HepG2 (cell line): ENCODE results near the gene DNPEP. TPM values are rescaled to one million over a fixed set of nuclear protein-coding genes. Genes with fewer than 3 reads are reported as not detected.

Experiments used
- ATAC-seq: fragments of 200-7000 bp; cut with Tn5 transposase; 3 replicates; pipeline ENCODE4 v1.9.1; 2020; ENCODE audit warnings: mild to moderate bottlenecking, moderate library complexity
- BruUV-seq: library from RNA; stranded (reverse); fragments of 400-500 nt; replicated peaks from 2 replicates; lab custom pipeline; 2021; lab: Mats Ljungman, UMichigan
- CTCF ChIA-PET: fragments of 300-600 bp; formaldehyde crosslinking; extraction: SDS; loops from one replicate; lab custom pipeline; 2021; ENCODE audit warnings: low total read pairs, inconsistent platforms, low intra/inter-chr PET ratio; lab: Yijun Ruan, JAX
- POLR2A ChIA-PET: fragments of 350-600 bp; sonication (Branson Sonifier 250); formaldehyde crosslinking; loops from one replicate; lab custom pipeline; 2020; ENCODE audit warnings: antibody characterized with exemption, inconsistent platforms; lab: Yijun Ruan, JAX
- DNase-seq: peaks from one replicate; pipeline ENCODE4 v3.0.0-alpha.2; 2015; ENCODE audit warnings: low spot score
- FAIRE-seq: peaks from 3 replicates; lab custom pipeline; 2011; peaks lifted over from hg19 to GRCh38; lab: Jason Lieb, UNC
- H2AFZ ChIP-seq: one replicate; pipeline ENCODE4 v1.6.1; 2011; ENCODE audit warnings: low read length, inconsistent platforms
- H3K27ac ChIP-seq: fragments of 300-600 bp; 3 replicates; pipeline ENCODE4 v1.8.0; 2011; ENCODE audit warnings: mixed run types, mild to moderate bottlenecking, mixed read lengths, low read length, inconsistent platforms; ENCODE audit not compliant: insufficient read depth; ENCODE audit errors: extremely low read length
- H3K27me3 ChIP-seq, 2 experiments: fragments of 200-600 bp in 1 of 2; 2 replicates in 1 of 2; 3 replicates in 1 of 2; pipeline versions ENCODE4 v1.6.0 to v1.8.0; 2011; ENCODE audit warnings: low read length in 2 of 2, mild to moderate bottlenecking in 2 of 2, moderate library complexity in 2 of 2, inconsistent platforms in 1 of 2; ENCODE audit not compliant: insufficient read depth in 2 of 2, control insufficient read depth in 1 of 2
- H3K36me3 ChIP-seq, 2 experiments: fragments of 200-600 bp in 1 of 2; replicated peaks in 1 of 2; 2 replicates in 1 of 2; 3 replicates in 1 of 2; pipeline versions ENCODE4 v1.5.1 to v1.8.0; 2011; ENCODE audit warnings: low read length in 2 of 2, inconsistent platforms in 1 of 2; ENCODE audit not compliant: insufficient read depth in 2 of 2, control insufficient read depth in 1 of 2
- H3K4me1 ChIP-seq: 2 replicates; pipeline ENCODE4 v1.5.1; 2012; ENCODE audit warnings: low read length, inconsistent platforms; ENCODE audit not compliant: insufficient read depth
- H3K4me2 ChIP-seq: 2 replicates; pipeline ENCODE4 v1.6.0; 2011; ENCODE audit warnings: low read depth, low read length, inconsistent platforms
- H3K4me3 ChIP-seq, 3 experiments: fragments of 200-600 bp in 1 of 3; sonication (generic), shearing (Covaris generic) in 1 of 3; replicated peaks in 1 of 3; 2 replicates each; pipeline ENCODE4 v1.5.1; 2011 to 2016; ENCODE audit warnings: low read length in 3 of 3, inconsistent platforms in 2 of 3, low read depth in 2 of 3, mild to moderate bottlenecking in 2 of 3, control low read depth in 1 of 3, mixed read lengths in 1 of 3; ENCODE audit not compliant: insufficient read depth in 1 of 3
- H3K79me2 ChIP-seq: one replicate; pipeline ENCODE4 v1.6.1; 2011; ENCODE audit warnings: low read length, inconsistent platforms; ENCODE audit not compliant: insufficient read depth
- H3K9ac ChIP-seq: 2 replicates; pipeline ENCODE4 v1.6.0; 2011; ENCODE audit warnings: mild to moderate bottlenecking, low read depth, low read length, inconsistent platforms; ENCODE audit not compliant: insufficient read depth
- H3K9me3 ChIP-seq: 2 replicates; pipeline ENCODE4 v1.5.1; 2012; ENCODE audit warnings: mild to moderate bottlenecking, low read length
- H4K20me1 ChIP-seq: 2 replicates; pipeline ENCODE4 v1.6.0; 2011; ENCODE audit warnings: inconsistent platforms, mild to moderate bottlenecking, low read length, moderate library complexity; ENCODE audit not compliant: insufficient read depth
- ASH2L ChIP-seq: fragments of 300-600, 200-600 bp; sonication (generic); IDR thresholded peaks from 2 replicates; pipeline ENCODE4 v1.7.0; 2017; ENCODE audit warnings: low read depth, mild to moderate bottlenecking, moderate library complexity, mixed read lengths, low read length; ENCODE audit not compliant: insufficient read length
- CHD4 ChIP-seq: fragments of 200-600 bp; sonication (generic); IDR thresholded peaks from 2 replicates; pipeline ENCODE4 v1.7.0; 2017; ENCODE audit warnings: mild to moderate bottlenecking, low read length, borderline replicate concordance
- GATAD2A ChIP-seq: IDR thresholded peaks from 2 replicates; pipeline ENCODE4 v1.6.1; 2016
- GFI1 ChIP-seq: sonication (generic); formaldehyde crosslinking; IDR thresholded peaks from 2 replicates; pipeline ENCODE4 v1.5.0; 2020; ENCODE audit warnings: missing genetic modification reagents, mild to moderate bottlenecking, borderline replicate concordance
- NR2F1 ChIP-seq, 2 experiments: fragments of 450-650 bp in 1 of 2; formaldehyde crosslinking in 1 of 2; IDR thresholded peaks; 2 replicates each; pipeline versions ENCODE4 v1.5.0 to v1.6.1; 2016 to 2020; ENCODE audit warnings: mild to moderate bottlenecking in 1 of 2, missing compliant biosample characterization in 1 of 2, missing genetic modification reagents in 1 of 2, moderate library complexity in 1 of 2
- PHF8 ChIP-seq: sonication (generic); formaldehyde crosslinking; IDR thresholded peaks from 2 replicates; pipeline ENCODE4 v1.5.0; 2020; ENCODE audit warnings: missing genetic modification reagents
- TEAD3 ChIP-seq: optimal IDR thresholded peaks from 2 replicates; pipeline ENCODE3; 2016; ENCODE audit warnings: borderline replicate concordance
- ZMYM4 ChIP-seq: sonication (generic); formaldehyde crosslinking; IDR thresholded peaks from 2 replicates; pipeline ENCODE4 v1.8.1; 2023; ENCODE audit warnings: mild to moderate bottlenecking, missing genetic modification reagents
- ZNF326 ChIP-seq: sonication (generic); formaldehyde crosslinking; IDR thresholded peaks from 2 replicates; pipeline ENCODE4 v1.4.0; 2020; ENCODE audit warnings: missing genetic modification reagents, borderline replicate concordance
- ZNF333 ChIP-seq: sonication (generic); formaldehyde crosslinking; IDR thresholded peaks from 2 replicates; pipeline ENCODE4 v1.4.0; 2020; ENCODE audit warnings: mild to moderate bottlenecking, missing genetic modification reagents, borderline replicate concordance
- ZNF607 ChIP-seq: sonication (generic); formaldehyde crosslinking; IDR thresholded peaks from 2 replicates; pipeline ENCODE4 v1.5.1; 2020; ENCODE audit warnings: missing genetic modification reagents, mild to moderate bottlenecking, borderline replicate concordance
- ZNF614 ChIP-seq: IDR thresholded peaks from 2 replicates; pipeline ENCODE4 v1.6.1; 2018; ENCODE audit warnings: missing biosample characterization, missing genetic modification reagents, inconsistent platforms, borderline replicate concordance
- ZNF615 ChIP-seq: sonication (generic); formaldehyde crosslinking; IDR thresholded peaks from 2 replicates; pipeline ENCODE4 v1.5.0; 2020; ENCODE audit warnings: mild to moderate bottlenecking, missing genetic modification reagents, borderline replicate concordance
- ZNF709 ChIP-seq: sonication (generic); formaldehyde crosslinking; IDR thresholded peaks from 2 replicates; pipeline ENCODE4 v1.5.0; 2020; ENCODE audit warnings: mild to moderate bottlenecking, missing genetic modification reagents
- ZNF777 ChIP-seq: sonication (generic); formaldehyde crosslinking; IDR thresholded peaks from 2 replicates; pipeline ENCODE4 v1.4.0; 2020; ENCODE audit warnings: missing genetic modification reagents
- WGBS: methylation state at CpG from one replicate; pipeline ENCODE4 v1.1.6; 2017; ENCODE audit warnings: low lambda C conversion rate; 5-methylcytosine and 5-hydroxymethylcytosine counted together
- in situ Hi-C: cut with HindIII; loops from 2 replicates; pipeline ENCODE4 v1.10.0; 2017; ENCODE audit warnings: low pct_unique_long_range_greater_than_20kb; ENCODE audit not compliant: extremely low pct_ligation_motif_present
- intact Hi-C: fragments of 100-400 bp; cut with micrococcal nuclease; formaldehyde crosslinking; loops from one replicate; pipeline ENCODE4 v1.10.0; 2022; ENCODE audit not compliant: unreplicated experiment
- polyA plus RNA-seq, 8 experiments: library from polyadenylated mRNA; depleted of rRNA in 3 of 8; stranded (reverse) in 7 of 8; unstranded in 1 of 8; fragments of >200 nt; fragmentation: Illumina TruSeq in 4 of 8; extraction: Trizol in 4 of 8; gene quantifications; 2 replicates each; pipeline versions ENCODE4 v1.2.1 to v1.2.3, GENCODE V29; 2011 to 2016; ENCODE audit warnings: low read depth in 4 of 8, missing spikeins in 1 of 8, mixed read lengths in 1 of 8; ENCODE audit not compliant: insufficient read depth in 1 of 8
- total RNA-seq, 5 experiments: library from RNA; depleted of rRNA; stranded (reverse); fragments of >200 nt; fragmentation: Illumina TruSeq; extraction: Trizol; gene quantifications; 2 replicates each; pipeline ENCODE4 v1.2.3, GENCODE V29; 2016; ENCODE audit warnings: low read depth in 1 of 5
- TF ChIP-seq, protein P1 (sequence below): sonication (generic); formaldehyde crosslinking; IDR thresholded peaks from 2 replicates; pipeline ENCODE4 v1.5.1; 2020; ENCODE audit warnings: mild to moderate bottlenecking, missing genetic modification reagents, moderate library complexity

DNPEP gene
- total and polyA plus RNA-seq, 2 of the 13 experiments (the other 11 are each of a cell fraction or from before 2014, with no cell fraction given): 104 to 109 TPM

- H3K9me3 ChIP-seq: no peaks in the 10 kb centered on the region
- in situ Hi-C loops: no loop called here
- ATAC-seq (no peak), DNase-seq (no peak), FAIRE-seq (no peak)
- H3K9ac ChIP-seq: no peak overlapping the region
- intact Hi-C loops: no loop called here
- no peak overlapping the region for H3K27ac ChIP-seq
- no peaks in the 10 kb centered on the region for H4K20me1 ChIP-seq
- no peaks in the 10 kb centered on the region for H3K36me3 ChIP-seq
- TF ChIP-seq ZNF326 (CRISPR knock-in tag) (no peak), ZMYM4 (no peak)
- ChIA-PET POLR2A (no interaction called here), CTCF (no interaction called here)
- no peaks in the 10 kb centered on the region for H3K79me2 ChIP-seq
- WGBS: 52% methylated on average over 9 of the region's 9 CpGs
- H3K4me1 ChIP-seq: peaks cover 11% of the 10 kb centered on the region
- H3K27me3 ChIP-seq: no peaks in the 10 kb centered on the region; a peak in 1 of 5 replicates
- H3K4me3 ChIP-seq: no peak overlapping the region
- H2AFZ ChIP-seq: no peak overlapping the region
- BruUV-seq: no TSS peak
- no peak overlapping the region for H3K4me2 ChIP-seq
Observed at GRCh38 chr2:219392754-219393153, 5.0 kb upstream of the DNPEP start.

- whole genome bisulfite sequencing: 2% methylated on average over 6 of the region's 6 CpGs
- peak overlapping the region; percentile 62 for H3K9ac ChIP-seq
- peak overlapping the region; percentile 53 to 70 (median 53) for H3K4me3 ChIP-seq
- ATAC-seq (no peak; the same call in 2 of the 3 replicates), DNase-seq (no peak), FAIRE-seq (no peak)
- BruUV-seq: TSS peak; percentile 99
- peaks cover 12% of the 10 kb centered on the region for H3K79me2 ChIP-seq
- H3K9me3 ChIP-seq: no peaks in the 10 kb centered on the region
- peaks cover 4% of the 10 kb centered on the region; the same call in 1 of the 2 replicates for H4K20me1 ChIP-seq
- ChIA-PET POLR2A (interaction anchor here (0.6 to 2.8 kb wide), 20 partner anchors 9 to 1068 kb away, joined by 3 to 29 read pairs (median 7); partner anchors contain the start of genes CHPF, CNPPD1, DNAJB2 and GLB1L), CTCF (no interaction called here)
- in situ Hi-C loops: no loop called here
- H3K4me1 ChIP-seq: peaks cover 30% of the 10 kb centered on the region
- H3K27me3 ChIP-seq: no peaks in the 10 kb centered on the region; a peak in 1 of 5 replicates
- H3K36me3 ChIP-seq: peaks cover 18 to 25% of the 10 kb centered on the region in 2 experiments
- H3K4me2 ChIP-seq: peak overlapping the region; percentile 97
- intact Hi-C loops: loop anchor here (1.0 to 5.0 kb wide), 3 partner anchors 108 to 208 kb away; partner anchors contain the start of genes GMPPA, STK11IP and TMEM198
- H3K27ac ChIP-seq: peak overlapping the region; percentile 68
- H2AFZ ChIP-seq: peak overlapping the region; percentile 99
- TF ChIP-seq ZNF333 (CRISPR knock-in tag) (0 out of 2 replicates have a peak, but pooled peaks have one; percentile 36), ZNF615 (CRISPR knock-in tag) (0 out of 2 replicates have a peak, but pooled peaks have one; percentile 23), ZNF777 (peak; percentile 16; the same call in 1 of the 2 replicates), ZNF614 (peak; percentile 48; the same call in 1 of the 2 replicates), GATAD2A (CRISPR knock-in tag) (peak; percentile 17; the same call in 1 of the 2 replicates), ZNF607 (peak; percentile 28; the same call in 1 of the 2 replicates), NR2F1 (CRISPR knock-in tag; IDR thresholded peaks at IDR 0.05) (no peak), TEAD3 (CRISPR knock-in tag) (peak; percentile 35), ASH2L (peak; percentile 60), CHD4 (0 out of 2 replicates have a peak, but pooled peaks have one; percentile 63), PHF8 (CRISPR knock-in tag) (0 out of 2 replicates have a peak, but pooled peaks have one; percentile 7), ZNF709 (CRISPR knock-in tag) (0 out of 2 replicates have a peak, but pooled peaks have one; percentile 7), GFI1 (0 out of 2 replicates have a peak, but pooled peaks have one; percentile 29)
- TF ChIP-seq, protein P1, sequence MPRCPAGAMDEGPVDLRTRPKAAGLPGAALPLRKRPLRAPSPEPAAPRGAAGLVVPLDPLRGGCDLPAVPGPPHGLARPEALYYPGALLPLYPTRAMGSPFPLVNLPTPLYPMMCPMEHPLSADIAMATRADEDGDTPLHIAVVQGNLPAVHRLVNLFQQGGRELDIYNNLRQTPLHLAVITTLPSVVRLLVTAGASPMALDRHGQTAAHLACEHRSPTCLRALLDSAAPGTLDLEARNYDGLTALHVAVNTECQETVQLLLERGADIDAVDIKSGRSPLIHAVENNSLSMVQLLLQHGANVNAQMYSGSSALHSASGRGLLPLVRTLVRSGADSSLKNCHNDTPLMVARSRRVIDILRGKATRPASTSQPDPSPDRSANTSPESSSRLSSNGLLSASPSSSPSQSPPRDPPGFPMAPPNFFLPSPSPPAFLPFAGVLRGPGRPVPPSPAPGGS (CRISPR knock-in tag): 0 out of 2 replicates have a peak, but pooled peaks have one; percentile 43
Observed at GRCh38 chr2:219388907-219389156, 1.1 kb upstream of the DNPEP start.
